ENCODE measurements around the gene ZMIZ2.
"Not testable (repeated sequence)": the region's sequence is repeated elsewhere in the genome, so short reads cannot be mapped to it uniquely, and the experiment has no call there.

The ZMIZ2 gene

DNA sequence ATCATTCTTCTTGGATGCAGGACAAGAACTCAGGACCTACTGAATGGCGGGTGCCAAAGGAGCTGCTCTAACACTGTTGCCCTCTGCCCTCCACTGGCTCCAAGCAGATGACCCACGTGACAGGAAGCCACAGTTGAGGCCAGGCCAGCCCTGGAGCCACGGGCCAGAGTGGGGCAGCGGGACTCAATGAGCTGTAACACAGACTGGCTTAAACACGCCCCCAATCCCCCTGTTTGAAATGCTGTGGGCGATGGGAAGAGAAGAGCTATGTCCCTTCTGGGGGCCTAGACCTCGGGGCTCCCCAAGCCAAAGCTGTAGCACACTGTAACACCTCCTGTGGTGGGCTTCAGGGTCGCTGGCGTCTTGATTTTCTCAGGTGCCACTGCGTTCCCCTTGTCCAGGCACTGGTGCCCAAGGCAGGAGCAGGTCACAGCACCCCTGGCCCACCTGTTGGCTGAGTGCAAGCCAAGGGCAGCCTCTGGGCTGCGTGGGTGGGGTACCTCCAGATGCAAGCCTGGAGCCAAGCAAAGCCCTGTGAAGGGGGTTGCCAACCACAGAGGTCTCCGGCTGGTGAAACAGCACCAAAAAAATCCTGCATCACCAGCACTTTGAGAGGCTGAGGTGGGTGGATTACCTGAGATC lies 18.6 kb upstream of the ZMIZ2 start:
- DNase-seq = no peak

DNA sequence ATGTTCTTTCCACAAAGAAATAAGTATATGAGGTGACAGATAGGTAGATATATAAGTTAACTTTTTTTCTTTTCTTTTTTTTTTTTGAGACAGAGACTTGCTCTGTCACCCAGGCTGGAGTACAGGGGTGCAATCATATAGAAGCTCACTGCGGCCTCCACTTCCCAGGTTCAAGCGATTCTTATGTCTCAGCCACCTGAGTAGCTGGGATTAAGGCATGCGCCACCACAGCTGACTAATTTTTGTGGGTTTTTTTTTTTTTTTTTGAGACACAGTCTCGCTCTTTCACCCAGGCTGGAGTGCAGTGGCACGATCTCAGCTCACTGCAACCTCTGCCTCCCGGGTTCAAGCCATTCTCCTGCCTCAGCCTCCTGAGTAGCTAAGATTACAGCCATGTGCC lies 15.7 kb upstream of the ZMIZ2 start:
- not testable (repeated sequence) for DNase-seq

DNA sequence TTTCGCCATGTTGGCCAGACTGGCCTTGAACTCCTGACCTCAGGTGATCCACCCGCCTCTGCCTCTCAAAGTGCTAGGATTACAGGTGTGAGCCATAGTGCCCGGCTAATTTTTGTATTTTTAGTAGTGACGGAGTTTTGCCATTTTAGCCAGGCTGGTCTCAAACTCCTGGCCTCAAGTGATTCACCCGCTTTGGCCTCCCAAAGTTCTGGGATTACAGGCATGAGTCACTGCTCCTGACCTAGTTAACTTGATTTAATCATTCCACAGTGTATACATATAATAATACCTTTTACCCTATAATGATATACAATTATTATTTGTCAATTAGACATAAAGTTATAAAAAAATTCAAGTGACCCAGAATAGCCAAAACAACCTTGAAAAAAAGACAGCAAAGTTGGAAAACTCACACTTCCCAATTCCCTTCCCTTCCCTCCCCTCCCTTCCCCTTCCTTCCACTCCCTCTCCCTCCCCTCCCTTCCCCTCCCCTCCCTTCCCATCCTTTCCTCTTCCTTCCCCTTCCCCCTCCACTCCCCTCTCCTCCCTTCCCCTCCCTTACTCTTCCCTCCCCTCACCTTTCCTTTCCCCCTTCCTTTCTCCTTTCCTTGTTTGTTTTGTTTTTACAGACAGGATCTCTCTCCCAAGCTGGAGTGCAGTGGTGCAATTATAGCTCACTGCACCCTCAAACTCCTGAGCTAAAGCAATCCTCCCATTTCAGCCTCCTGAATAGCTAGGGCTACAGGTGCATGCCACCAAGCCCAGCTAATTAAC lies 14.8 kb upstream of the ZMIZ2 start:
- DNase-seq = no peak

DNA sequence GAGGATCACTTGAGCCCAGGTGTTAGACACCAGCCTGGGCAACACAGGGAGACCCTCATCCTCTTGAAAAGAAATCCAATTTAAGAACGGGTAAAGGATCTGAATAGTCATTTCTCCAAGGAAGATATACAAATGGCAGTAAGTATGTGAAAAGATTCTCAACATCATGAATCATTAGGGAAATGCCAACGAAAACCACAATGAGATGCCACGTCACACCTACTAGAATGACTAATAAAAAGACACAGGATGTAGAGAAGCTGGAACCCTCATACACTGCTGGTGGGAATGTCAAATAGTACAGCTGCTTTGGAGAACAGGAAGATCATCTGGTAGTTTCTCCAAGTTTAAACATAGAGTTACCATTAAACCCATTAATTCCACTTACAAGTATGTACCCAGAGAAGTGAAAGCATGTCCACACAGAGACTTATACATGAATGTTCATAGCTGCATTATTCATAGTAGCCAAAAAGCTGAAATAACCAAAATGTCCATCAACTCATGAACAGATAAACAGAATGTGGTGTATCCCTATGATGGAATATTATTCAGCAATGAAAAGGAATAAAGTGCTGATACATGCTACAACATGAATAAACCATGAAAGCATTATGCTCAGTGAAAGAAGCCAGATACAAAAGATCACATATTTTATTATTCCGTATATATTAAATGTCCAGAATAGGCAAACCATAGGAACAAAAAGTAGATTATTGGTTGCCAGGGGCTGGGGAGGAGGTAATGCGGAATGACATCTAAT lies 13.1 kb upstream of the ZMIZ2 start:
- no peak for DNase-seq

DNA sequence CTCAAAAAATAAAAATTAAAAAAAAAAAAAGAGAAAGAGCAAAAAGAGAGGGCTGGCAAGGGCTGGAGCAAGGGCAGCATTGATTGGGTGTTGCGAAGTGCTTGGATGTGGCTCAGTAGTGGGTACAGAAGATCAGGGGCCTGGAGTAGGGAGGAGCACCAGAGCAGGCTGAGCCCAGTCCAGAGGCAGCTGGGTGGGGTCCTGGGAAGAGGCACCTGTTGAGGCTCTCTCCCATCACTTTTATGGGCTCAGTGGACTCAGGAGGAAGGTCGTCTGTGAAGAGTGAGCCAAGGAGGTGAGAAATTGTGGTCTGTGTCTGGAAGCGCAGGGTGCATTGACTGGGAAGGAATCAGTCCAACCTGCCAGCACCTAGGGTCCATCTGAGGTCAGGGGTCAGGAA lies 11.8 kb upstream of the ZMIZ2 start:
- DNase-seq = no peak

DNA sequence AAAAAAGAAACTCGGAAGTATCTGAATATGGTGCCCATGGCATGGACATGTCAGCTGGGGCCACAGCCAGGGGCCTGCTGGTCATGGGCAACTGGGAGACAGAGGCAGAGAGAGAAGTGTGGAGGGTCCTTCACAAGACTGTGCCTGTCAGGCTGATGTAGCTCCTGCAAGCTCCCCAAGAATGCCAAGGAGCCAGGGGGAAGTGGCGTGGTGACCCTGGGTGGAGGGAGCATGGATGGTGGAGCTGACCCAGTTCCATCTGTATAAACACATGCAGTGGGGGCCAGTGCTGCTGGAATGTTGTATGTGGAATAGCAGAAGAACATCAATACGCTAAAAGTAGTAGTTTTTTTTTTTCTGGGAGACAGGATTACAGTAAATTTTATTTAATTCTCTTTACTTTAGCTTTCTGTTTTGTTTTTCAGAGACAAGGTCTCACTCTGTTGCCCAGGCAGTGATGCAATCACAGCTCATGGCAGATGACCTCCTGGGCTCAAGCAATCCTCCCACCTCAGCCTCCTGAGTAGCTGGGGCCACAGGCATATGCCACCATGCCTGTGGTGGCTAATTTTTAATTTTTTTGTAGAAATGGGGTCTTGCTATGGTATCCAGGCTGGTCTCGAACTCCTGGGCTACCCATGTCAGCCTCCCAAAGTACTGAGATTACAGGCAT lies 10.5 kb upstream of the ZMIZ2 start:
- DNase-seq = no peak

DNA sequence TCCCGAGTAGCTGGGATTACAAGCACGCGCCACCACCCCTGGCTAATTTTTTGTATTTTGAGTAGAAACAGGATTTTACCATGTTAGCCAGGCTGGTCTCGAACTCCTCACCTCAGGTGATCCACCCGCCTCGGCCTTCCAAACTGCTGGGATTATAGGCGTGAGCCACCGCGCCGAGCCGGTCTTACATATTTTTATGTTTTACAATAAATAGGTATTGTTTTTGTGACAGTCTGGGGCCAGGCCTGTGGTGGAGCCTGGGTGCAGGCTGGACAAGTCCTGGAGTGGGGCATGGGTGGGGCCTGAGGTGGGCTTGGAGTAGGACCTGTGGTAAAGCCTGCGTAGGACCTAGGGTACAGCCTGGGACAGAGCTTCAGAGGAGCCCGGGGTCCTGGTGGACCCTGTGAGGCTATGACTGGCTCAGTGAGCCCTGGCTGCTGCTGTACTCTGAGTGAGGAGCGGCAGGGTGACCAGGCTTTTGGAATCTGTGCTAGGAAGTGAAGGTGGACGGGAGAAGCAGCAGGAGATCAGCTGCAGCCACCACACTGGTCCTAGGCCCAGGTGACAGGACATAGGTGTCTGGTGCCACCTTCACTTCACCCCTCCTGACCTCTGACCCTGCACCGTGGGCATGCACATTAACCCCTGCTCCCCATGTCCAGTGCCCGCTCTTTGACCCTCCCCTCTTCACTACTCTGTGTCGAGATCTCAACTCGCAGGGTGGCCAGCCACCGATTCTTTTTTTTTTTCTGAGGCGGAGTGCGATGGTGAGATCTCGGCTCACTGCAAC lies 9.6 kb upstream of the ZMIZ2 start:
- no peak for DNase-seq

DNA sequence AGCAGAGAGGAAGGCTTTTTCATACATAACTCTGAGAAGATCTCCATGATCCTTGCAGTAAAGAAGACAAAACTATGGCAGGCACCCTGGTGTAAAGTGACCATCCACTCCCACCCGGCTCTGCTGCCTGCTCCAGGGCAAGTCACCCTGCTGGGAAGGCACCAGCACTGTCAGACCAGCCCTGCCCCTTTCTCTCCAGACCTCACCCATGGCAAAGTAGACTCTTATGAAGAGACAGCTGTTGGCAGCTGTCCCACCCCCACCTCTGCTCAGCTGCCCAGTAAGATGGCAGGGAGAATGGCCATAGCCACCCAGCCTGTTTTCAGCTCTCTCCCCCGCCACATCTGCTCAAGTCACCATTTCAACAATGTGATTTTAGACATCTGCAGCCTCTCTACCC lies 8.6 kb upstream of the ZMIZ2 start:
- no peak for DNase-seq

DNA sequence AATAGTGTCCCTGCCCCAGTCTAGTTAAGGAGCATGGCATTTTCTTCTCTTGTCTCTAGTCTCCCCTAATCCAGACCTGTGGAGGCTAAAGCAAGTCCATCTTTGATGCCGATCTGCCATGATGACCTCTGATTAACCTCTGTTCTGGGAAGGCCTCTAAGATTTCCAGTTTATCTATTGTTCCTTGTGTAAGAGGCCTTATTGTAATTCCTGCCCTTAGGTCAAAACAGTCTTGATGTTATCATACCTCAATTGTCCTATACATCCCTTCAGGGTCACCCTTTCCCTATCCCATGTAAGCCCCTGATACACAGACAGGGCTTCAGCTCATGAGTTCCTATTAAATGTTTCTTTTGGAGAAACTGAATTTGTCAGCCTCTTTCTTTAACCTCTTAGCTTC lies 4.9 kb upstream of the ZMIZ2 start:
- no peak for DNase-seq

DNA sequence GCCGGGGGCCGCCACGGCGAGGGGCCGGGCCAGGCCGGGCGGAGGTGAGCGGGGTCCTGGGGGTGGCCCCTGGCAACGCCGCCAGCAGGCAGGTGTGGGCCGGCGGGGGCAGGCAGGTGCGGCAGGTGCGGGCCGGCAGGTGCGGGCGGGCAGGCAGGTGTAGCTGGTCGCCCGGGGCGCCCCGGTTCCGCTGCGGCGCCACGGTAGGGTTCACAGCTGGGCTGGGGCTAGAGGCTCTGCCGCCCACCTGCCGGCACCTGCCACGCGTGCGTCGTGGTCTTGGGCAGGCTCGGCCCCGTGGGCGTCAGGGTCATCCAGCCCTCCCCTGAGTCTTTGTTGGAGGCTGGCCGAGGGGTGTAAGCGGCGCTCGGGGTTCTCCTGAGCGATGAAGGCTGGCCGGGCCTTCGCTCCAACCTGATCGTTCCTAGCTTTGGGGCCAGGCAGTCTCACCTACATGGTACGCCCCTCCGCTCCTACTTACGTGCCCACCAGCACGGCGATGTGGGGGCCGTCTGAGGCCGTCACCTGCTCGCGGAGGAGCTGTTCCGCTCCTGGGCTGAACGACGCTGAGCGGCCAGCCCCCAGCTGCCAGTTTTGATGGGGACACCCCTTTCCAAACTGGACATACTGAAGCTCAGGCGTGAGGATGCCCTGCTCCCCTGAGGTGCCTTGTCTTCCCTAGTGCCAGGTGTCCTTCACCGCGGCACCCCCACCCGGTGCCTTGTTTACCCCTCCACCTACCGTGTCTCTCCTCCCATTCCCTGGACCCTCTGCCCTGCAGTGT lies 493 bp downstream of the ZMIZ2 start:
- peak; percentile 38 for DNase-seq

DNA sequence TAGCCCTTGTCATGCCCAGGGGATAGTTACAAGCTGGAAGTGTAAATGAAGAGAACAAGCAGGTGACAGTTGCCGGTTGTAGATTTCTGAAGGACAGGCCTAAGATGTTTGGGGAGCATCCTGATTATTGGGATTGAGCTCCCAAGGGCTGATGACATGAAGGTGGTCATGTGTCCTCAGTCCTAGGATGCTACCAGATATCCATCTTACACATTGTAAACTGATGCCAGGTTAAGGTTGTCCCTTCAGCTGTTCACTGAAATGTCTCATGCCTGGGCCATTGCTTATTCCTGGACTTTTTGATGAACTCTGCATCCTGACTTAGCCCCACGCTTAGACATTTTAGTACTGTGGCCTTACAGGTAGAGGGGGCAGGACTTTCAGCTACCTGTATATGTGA lies 1.3 kb downstream of the ZMIZ2 start:
- no peak for DNase-seq

DNA sequence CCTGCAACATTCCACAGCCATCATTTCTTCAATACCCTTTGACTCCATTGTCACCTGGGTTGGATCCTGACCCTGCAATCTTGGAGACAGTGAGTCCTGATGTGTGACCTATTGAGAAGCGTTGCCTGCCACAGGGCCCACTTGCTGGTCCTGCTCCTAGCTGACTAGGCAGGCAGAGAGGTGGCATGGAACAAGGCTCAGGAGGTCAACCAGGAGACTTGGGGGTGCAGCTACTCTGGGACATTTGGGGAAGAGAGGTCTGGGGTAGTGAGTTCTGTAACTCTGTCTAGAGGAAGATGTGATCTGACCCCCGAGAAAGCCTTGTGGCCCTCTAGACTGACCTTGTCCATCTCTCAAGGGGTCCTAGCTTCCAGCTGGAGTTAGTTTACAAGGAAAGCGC lies 1.8 kb downstream of the ZMIZ2 start:
- DNase-seq = no peak

DNA sequence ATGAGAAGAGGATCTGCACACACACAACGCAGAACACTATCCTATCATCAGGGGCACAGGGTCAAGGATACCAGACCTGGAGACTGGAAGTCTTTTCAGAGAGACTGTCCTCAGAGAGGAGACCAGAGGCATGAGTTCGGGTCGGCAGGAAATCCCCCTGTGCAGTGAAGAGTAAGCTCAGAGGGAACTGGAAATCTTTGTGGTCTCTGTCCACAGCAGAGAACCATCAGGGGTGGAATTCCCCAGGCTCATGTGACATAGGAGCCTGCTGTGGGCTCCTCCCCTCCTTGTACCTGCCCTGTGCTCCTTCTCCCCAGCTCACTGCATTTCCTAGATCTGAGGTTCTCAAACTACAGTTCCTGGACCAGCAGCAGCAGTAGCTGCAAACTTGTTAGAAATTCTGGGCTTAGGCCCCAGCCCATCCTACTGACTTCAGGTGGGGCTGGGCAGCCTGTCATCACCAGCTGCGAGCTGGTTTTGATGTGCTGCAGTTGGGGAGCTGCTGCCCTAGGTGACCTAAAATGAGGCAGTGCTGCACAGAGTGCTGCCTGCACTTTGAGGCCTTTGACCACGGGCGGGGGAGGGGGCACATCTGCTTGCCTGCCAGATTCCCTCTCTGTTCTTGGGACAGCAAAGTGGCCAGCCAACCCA lies 2.4 kb downstream of the ZMIZ2 start:
- no peak for DNase-seq

DNA sequence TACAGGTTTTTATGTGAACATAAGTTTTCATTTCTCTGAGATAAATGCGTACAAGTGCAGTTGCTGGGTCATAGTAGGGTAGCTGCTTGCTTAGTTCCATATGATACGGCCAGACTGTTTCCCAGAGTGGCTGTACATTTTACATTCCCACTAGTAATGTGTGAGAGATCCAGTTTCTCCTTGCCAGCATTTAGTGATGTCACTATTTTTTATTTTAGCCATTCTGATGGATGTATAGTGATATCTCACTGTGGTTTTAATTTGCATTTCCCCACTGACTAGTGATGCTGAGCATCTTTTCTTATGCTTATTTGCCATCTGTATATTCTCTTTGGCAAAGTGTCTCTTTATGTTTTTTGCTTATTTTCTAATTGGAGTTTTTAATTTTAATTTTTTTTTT lies 4.2 kb downstream of the ZMIZ2 start:
- no peak for DNase-seq

DNA sequence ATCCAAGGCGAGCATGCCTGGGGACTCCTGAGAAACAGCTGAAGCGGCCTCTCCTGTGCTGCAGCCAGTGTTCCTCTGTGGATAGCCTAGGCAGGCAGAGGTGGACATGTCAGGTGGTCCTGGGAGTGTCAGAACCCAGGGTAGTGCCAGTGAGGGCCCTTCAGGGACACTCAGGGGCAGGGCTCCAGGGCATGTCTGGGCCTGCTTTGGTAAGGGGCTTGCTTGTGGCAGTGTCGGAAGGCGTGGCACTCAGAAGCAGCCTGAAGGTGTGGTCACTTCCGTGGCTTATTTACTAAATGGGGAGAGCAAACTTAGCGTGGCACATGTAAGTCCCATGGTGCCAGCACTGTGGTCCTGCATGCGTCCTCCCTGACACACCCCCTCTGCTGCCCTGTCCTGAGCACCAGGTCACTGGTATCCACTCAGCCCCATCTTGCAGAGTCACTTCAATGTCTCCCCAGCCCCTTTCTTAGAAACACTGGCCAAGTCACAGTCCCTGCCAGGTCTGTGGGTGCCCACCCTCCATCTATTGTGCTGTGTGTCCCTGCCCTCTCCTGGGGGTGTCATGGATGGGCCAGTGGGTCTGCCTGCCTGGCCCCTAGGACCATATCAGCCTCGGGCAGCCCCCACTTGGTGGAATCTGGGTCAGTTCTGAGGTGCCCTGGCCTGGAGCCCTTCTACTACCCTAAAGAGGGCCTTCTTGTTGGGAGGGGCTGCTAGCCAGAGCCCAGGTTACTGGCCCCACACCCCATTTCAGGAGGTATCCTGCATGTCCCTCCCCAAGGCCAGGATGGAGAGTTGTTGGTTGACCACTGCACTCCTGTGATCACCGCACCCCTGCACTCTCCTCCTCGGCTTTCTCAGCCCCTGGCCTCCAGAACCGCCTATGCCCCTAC lies 6.4 kb downstream of the ZMIZ2 start:
- no peak for DNase-seq

DNA sequence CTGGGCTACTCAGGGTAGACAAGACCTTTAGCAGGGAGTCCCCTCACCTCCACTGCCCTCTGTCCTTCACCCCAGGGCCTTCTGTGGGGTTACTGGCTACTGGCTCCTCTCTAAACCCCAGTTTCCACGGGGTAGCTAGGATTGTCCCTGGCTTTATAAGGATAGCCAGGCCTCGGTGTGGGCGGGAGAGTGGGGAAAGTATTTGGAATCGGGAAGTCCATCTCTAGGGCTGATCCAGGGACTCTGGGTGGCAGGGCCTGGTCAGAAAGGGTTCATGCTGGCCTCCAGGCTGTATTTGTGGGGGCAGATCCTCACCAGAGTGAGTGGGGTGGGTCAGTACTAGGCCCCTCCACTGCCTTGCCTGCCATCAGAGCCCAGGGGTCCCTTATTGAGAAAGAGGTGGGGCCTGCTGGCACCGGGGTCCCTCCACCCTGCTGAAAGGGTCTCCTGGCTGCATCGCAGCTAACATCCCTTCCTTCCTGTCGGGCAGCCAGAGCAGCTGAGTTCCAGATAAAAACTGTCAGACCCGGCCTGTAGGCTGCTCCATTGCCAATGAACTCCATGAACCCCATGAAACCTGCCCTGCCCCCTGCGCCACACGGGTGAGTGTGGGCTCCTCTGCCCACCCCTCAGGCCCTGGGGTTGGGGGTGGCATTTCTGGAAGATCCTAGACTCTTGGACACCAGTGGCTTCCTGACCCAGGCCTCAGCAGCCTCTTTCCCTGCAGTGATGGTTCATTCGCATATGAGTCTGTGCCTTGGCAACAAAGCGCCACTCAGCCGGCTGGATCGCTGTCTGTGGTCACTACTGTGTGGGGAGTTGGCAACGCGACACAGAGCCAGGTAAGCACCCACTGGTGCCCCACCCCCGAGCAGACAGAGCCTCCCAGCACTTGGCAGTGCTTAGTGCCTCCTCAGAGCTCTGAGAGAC lies 7.3 kb downstream of the ZMIZ2 start:
- no peak for DNase-seq

DNA sequence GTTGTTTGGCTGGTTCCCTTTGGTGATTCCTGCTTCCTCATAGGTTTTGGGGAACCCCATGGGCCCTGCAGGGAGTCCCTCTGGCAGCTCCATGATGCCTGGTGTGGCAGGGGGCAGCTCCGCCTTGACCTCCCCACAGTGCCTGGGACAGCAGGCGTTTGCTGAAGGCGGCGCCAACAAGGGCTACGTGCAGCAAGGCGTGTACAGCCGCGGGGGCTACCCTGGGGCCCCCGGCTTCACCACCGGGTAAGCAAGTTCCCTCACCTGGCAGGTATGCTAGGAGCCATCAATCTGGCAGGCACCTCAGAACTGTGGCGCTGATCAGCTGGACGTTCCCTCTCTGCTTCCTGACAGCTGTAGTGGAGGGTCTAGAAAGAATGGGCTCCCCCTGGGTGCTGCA lies 8.3 kb downstream of the ZMIZ2 start:
- no peak for DNase-seq

DNA sequence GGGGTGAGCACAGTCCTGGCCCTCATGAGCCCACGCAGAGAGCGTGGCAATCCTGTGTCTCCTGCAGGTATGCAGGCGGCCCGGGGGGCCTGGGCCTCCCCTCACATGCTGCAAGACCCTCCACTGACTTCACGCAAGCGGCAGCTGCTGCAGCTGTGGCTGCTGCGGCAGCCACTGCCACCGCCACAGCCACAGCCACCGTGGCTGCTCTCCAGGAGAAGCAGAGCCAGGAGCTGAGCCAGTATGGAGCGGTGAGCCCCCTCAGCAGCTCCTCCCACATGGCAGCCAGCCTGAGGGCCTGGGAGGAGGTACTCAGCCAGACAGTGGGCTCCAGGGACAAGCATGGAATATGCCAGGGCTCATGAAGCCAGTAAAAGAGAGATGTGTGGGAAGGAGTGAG lies 8.7 kb downstream of the ZMIZ2 start:
- DNase-seq = no peak

DNA sequence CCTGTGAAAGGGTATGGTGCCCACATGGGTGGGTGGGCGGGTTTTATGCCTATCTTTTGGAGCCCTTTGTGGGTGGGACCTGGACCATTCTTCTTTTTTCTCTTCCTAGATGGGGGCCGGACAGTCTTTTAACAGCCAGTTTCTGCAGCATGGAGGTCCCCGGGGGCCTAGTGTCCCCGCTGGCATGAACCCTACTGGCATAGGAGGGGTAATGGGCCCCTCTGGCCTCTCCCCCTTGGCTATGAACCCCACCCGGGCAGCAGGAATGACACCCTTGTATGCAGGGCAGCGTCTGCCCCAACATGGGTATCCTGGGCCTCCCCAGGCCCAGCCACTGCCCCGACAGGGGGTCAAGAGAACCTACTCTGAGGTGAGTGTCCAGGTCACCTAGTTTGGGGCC lies 9.1 kb downstream of the ZMIZ2 start:
- DNase-seq = no peak
